SK-N-SH treated with all-trans-retinoic acid at 6 μM for 48 hours (cell line): ENCODE measurements around the gene LSR.

ENCODE experiments used
- ATAC-seq: fragments of 200-7000 bp; cut with Tn5 transposase; 3 replicates; pipeline ENCODE4 v1.9.1; 2020; ENCODE audit warnings: mild to moderate bottlenecking, moderate library complexity
- BACH2 ChIP-seq: fragments of 250-450 bp; sonication (Bioruptor Pico); IDR thresholded peaks from 2 replicates; pipeline ENCODE4 v1.9.0; 2021; ENCODE audit warnings: mild to moderate bottlenecking, borderline replicate concordance
- CREB5 ChIP-seq: fragments of 250-450 bp; sonication (Bioruptor Pico); IDR thresholded peaks from 2 replicates; pipeline ENCODE4 v1.5.1; 2020; ENCODE audit warnings: low read depth, mild to moderate bottlenecking, moderate library complexity
- CSDC2 ChIP-seq: fragments of 250-450 bp; sonication (Bioruptor Pico); IDR thresholded peaks from 2 replicates; pipeline ENCODE4 v1.5.0; 2020; ENCODE audit warnings: mild to moderate bottlenecking, moderate library complexity
- CSRNP3 ChIP-seq: fragments of 250-450 bp; sonication (Bioruptor Pico); IDR thresholded peaks from 2 replicates; pipeline ENCODE4 v1.5.1; 2021; ENCODE audit warnings: mild to moderate bottlenecking, moderate library complexity
- ESRRG ChIP-seq: fragments of 250-450 bp; sonication (Bioruptor Pico); IDR thresholded peaks from 2 replicates; pipeline ENCODE4 v1.6.1; 2021; ENCODE audit warnings: mild to moderate bottlenecking
- GLIS3 ChIP-seq: fragments of 250-450 bp; sonication (Bioruptor Pico); IDR thresholded peaks from 2 replicates; pipeline ENCODE4 v1.5.0; 2020; ENCODE audit warnings: mild to moderate bottlenecking, moderate library complexity
- ISL1 ChIP-seq: fragments of 250-450 bp; sonication (Bioruptor Pico); IDR thresholded peaks from 2 replicates; pipeline ENCODE4 v2.1.2; 2022; ENCODE audit warnings: mild to moderate bottlenecking, moderate library complexity
- PATZ1 ChIP-seq: fragments of 250-450 bp; sonication (Bioruptor Pico); IDR thresholded peaks from 2 replicates; pipeline ENCODE4 v1.8.0; 2020; ENCODE audit warnings: mild to moderate bottlenecking, moderate library complexity, borderline replicate concordance
- PPARA ChIP-seq: fragments of 250-450 bp; sonication (Bioruptor Pico); IDR thresholded peaks from 2 replicates; pipeline ENCODE4 v1.5.0; 2020; ENCODE audit warnings: mild to moderate bottlenecking, borderline replicate concordance
- RARB ChIP-seq: fragments of 250-450 bp; sonication (Bioruptor Pico); IDR thresholded peaks from 2 replicates; pipeline ENCODE4 v1.8.0; 2021; ENCODE audit warnings: mild to moderate bottlenecking, moderate library complexity
- SNAI2 ChIP-seq: fragments of 250-450 bp; sonication (Bioruptor Pico); IDR thresholded peaks from 2 replicates; pipeline ENCODE4 v1.5.0; 2020; ENCODE audit warnings: mild to moderate bottlenecking, moderate library complexity
- TOX ChIP-seq: fragments of 250-450 bp; sonication (Bioruptor Pico); IDR thresholded peaks from 2 replicates; pipeline ENCODE4 v1.8.0; 2021; ENCODE audit warnings: mild to moderate bottlenecking, moderate library complexity, borderline replicate concordance
- ZC3H10 ChIP-seq: fragments of 250-450 bp; sonication (Bioruptor Pico); IDR thresholded peaks from 2 replicates; pipeline ENCODE4 v1.5.1; 2021; ENCODE audit warnings: mild to moderate bottlenecking, moderate library complexity
- ZNF565 ChIP-seq: fragments of 450-650 bp; formaldehyde crosslinking; conservative IDR thresholded peaks from 2 replicates; pipeline ENCODE4 v1.5.0; 2020; ENCODE audit warnings: low read depth, mild to moderate bottlenecking, moderate library complexity
- ZNF8 ChIP-seq: fragments of 450-650 bp; formaldehyde crosslinking; IDR thresholded peaks from 2 replicates; pipeline ENCODE4 v1.5.0; 2020; ENCODE audit warnings: mild to moderate bottlenecking, moderate library complexity

The LSR gene

GRCh38 chr19:35223862-35224505 lies 24.8 kb upstream of the LSR start (continued):
- no peak for TF ChIP-seq PATZ1
- TF ChIP-seq PPARA (CRISPR knock-in tag), result no peak
- TF ChIP-seq CSRNP3 (CRISPR knock-in tag), result no peak
- no peak for TF ChIP-seq ESRRG
- TF ChIP-seq ISL1, result no peak
- TF ChIP-seq CSDC2 (CRISPR knock-in tag), result no peak

GRCh38 chr19:35224681-35225571 lies 23.9 kb upstream of the LSR start:
- ATAC-seq, result no peak
- TF ChIP-seq BACH2 (CRISPR knock-in tag) (no peak), CSRNP3 (CRISPR knock-in tag) (no peak), CREB5 (CRISPR knock-in tag) (no peak), CSDC2 (CRISPR knock-in tag) (no peak), ISL1 (no peak)

- TF ChIP-seq CSRNP3 (CRISPR knock-in tag) (no peak), PPARA (CRISPR knock-in tag) (no peak), CREB5 (CRISPR knock-in tag) (no peak), PATZ1 (no peak), TOX (CRISPR knock-in tag) (no peak), ZNF8 (CRISPR knock-in tag) (no peak), GLIS3 (CRISPR knock-in tag) (no peak), BACH2 (CRISPR knock-in tag) (no peak), ESRRG (no peak), SNAI2 (no peak), CSDC2 (CRISPR knock-in tag) (no peak), ZNF565 (CRISPR knock-in tag) (no peak), ZC3H10 (CRISPR knock-in tag) (no peak), RARB (CRISPR knock-in tag) (no peak)
- ATAC-seq, result no peak
These were observed 22.9 kb upstream of the LSR start for GRCh38 chr19:35225951-35226350.
